T-cell (primary cell): ENCODE data around the gene SLIT3. TPM values are rescaled to one million over a fixed set of nuclear protein-coding genes. Genes with fewer than 3 reads are reported as not detected.

Source experiments
- ATAC-seq, 4 experiments: fragments of 200-7000 bp in 3 of 4; fragments of 150-1000 bp in 1 of 4; cut with Tn5 transposase; replicated peaks in 1 of 4; 1 replicate in 3 of 4; 2 replicates in 1 of 4; pipeline ENCODE4 v1.10.0; 2021; ENCODE audit warnings: moderate library complexity in 3 of 4, mild to moderate bottlenecking in 2 of 4, moderate number of reproducible peaks in 1 of 4
- CTCF ChIA-PET, 2 donors: fragments of 300-600 bp; sonication (Branson Sonifier 250); formaldehyde crosslinking; loops; one replicate each; lab custom pipeline; 2022; ENCODE audit warnings: antibody characterized with exemption in 2 of 2; lab: Charles Lee
- POLR2A ChIA-PET, 2 donors: fragments of 300-600 bp; sonication (Branson Sonifier 250); formaldehyde crosslinking; loops; one replicate each; lab custom pipeline; 2022; ENCODE audit warnings: antibody characterized with exemption in 2 of 2; lab: Charles Lee
- DNase-seq, 35 experiments: peaks; one replicate each; pipeline versions ENCODE4 v3.0.0 to v3.0.0-alpha.2; 2013 to 2023
- H3K27ac ChIP-seq: one replicate; pipeline ENCODE4 v1.5.1; 2013; ENCODE audit warnings: low read length
- H3K27me3 ChIP-seq, 2 experiments: replicated peaks in 1 of 2; 1 replicate in 1 of 2; 2 replicates in 1 of 2; pipeline versions ENCODE4 v1.6.1 to v1.7.0; 2013; ENCODE audit warnings: low read length in 1 of 2, mixed read lengths in 1 of 2; ENCODE audit not compliant: control insufficient read depth in 2 of 2, insufficient read depth in 2 of 2; ENCODE audit errors: extremely low read depth in 1 of 2
- H3K36me3 ChIP-seq, 2 donors: 1 replicate in 1 of 2; 2 replicates in 1 of 2; pipeline versions ENCODE4 v1.6.1 to v1.7.0; 2013; ENCODE audit warnings: low read length in 1 of 2; ENCODE audit not compliant: control insufficient read depth in 2 of 2, insufficient read depth in 1 of 2; ENCODE audit errors: extremely low read depth in 1 of 2
- H3K4me1 ChIP-seq, 2 experiments: 1 replicate in 1 of 2; 2 replicates in 1 of 2; pipeline versions ENCODE4 v1.6.1 to v1.7.0; 2013; ENCODE audit warnings: low read length in 2 of 2, mixed read lengths in 1 of 2; ENCODE audit not compliant: insufficient read depth in 2 of 2, control insufficient read depth in 1 of 2; ENCODE audit errors: extremely low read depth in 1 of 2
- H3K4me3 ChIP-seq, 2 donors: 1 replicate in 1 of 2; 2 replicates in 1 of 2; pipeline versions ENCODE4 v1.5.1 to v1.7.0; 2013; ENCODE audit warnings: mild to moderate bottlenecking in 2 of 2, low read length in 1 of 2, moderate library complexity in 1 of 2; ENCODE audit not compliant: control insufficient read depth in 1 of 2; ENCODE audit errors: extremely low read depth in 1 of 2
- H3K9me3 ChIP-seq: 2 replicates; pipeline ENCODE4 v1.7.0; 2013
- H3K27ac Mint-ChIP-seq, 2 donors: one replicate each; pipeline ENCODE4 v1.8.0; 2020 to 2021; ENCODE audit warnings: mild to moderate bottlenecking in 2 of 2, mixed read lengths in 2 of 2
- H3K27me3 Mint-ChIP-seq, 2 donors: one replicate each; pipeline ENCODE4 v1.8.0; 2021 to 2022; ENCODE audit warnings: mixed read lengths in 2 of 2
- H3K36me3 Mint-ChIP-seq: one replicate; pipeline ENCODE4 v1.8.0; 2021; ENCODE audit warnings: mixed read lengths
- H3K4me1 Mint-ChIP-seq, 3 donors: one replicate each; pipeline ENCODE4 v1.8.0; 2020 to 2022; ENCODE audit warnings: mixed read lengths in 3 of 3, mild to moderate bottlenecking in 1 of 3
- H3K4me3 Mint-ChIP-seq, 3 donors: one replicate each; pipeline ENCODE4 v1.8.0; 2020 to 2022; ENCODE audit warnings: mild to moderate bottlenecking in 3 of 3, mixed read lengths in 3 of 3, moderate library complexity in 3 of 3
- H3K9me3 Mint-ChIP-seq, 3 donors: one replicate each; pipeline ENCODE4 v1.8.0; 2020 to 2022; ENCODE audit warnings: mixed read lengths in 3 of 3
- WGBS: methylation state at CpG from one replicate; pipeline ENCODE4 v1.1.5; 2013; ENCODE audit warnings: missing lambda C conversion rate; ENCODE audit not compliant: insufficient coverage; 5-methylcytosine and 5-hydroxymethylcytosine counted together
- total RNA-seq, 35 experiments: library from RNA in 6 of 35; stranded (reverse) in 6 of 35; fragments of 120-200 nt in 1 of 35; gene quantifications; one replicate each; pipeline versions ENCODE4 v1.2.1 to v1.2.4 and lab custom pipeline; 2013 to 2026

Gene SLIT3
- total RNA-seq, 5 donors from 2014 or later (not counting 1 experiment from before 2014, with no cell fraction given): 0.13 to 0.32 (median 0.13) TPM; not detected in 2

DNA sequence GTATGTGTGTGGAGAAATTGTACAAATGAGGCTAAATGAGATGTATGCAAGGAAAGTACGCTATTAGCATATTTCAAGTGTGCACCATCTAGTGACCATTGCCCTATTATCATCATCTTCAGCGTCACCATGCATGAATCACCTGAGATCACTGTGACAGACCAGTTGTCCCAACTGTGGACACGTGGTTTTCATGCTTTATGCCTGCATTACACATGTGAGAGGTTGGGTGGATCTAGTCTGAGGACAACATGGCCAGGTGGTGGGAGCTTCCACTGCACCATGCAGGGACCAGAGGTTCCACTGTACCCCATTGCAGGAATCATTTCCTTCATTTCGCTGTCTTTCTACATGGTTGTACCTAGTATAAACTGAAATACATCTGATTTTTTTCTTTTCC is 329.8 kb downstream of the SLIT3 start:
- no peaks in the 10 kb centered on the region for H3K4me1 ChIP-seq
- no peak for DNase-seq
- H3K27ac ChIP-seq: no peak overlapping the region
- H3K9me3 ChIP-seq: no peaks in the 10 kb centered on the region
- ChIA-PET POLR2A (no interaction called here), CTCF (no interaction called here)
- no CpG with 5 or more reads among the region's 4 CpGs for WGBS
- no peaks in the 10 kb centered on the region for H3K4me1 Mint-ChIP-seq
- no peak for ATAC-seq
- H3K27me3 Mint-ChIP-seq: peaks cover 22 to 29% of the 10 kb centered on the region in 2 donors
- H3K4me3 Mint-ChIP-seq: no peak overlapping the region
- H3K36me3 Mint-ChIP-seq: no peaks in the 10 kb centered on the region
- no peak overlapping the region for H3K4me3 ChIP-seq
- H3K36me3 ChIP-seq: no peaks in the 10 kb centered on the region
- no peaks in the 10 kb centered on the region for H3K9me3 Mint-ChIP-seq
- no peak overlapping the region for H3K27ac Mint-ChIP-seq
- peaks cover 0 to 18% of the 10 kb centered on the region in 2 experiments for H3K27me3 ChIP-seq

DNA sequence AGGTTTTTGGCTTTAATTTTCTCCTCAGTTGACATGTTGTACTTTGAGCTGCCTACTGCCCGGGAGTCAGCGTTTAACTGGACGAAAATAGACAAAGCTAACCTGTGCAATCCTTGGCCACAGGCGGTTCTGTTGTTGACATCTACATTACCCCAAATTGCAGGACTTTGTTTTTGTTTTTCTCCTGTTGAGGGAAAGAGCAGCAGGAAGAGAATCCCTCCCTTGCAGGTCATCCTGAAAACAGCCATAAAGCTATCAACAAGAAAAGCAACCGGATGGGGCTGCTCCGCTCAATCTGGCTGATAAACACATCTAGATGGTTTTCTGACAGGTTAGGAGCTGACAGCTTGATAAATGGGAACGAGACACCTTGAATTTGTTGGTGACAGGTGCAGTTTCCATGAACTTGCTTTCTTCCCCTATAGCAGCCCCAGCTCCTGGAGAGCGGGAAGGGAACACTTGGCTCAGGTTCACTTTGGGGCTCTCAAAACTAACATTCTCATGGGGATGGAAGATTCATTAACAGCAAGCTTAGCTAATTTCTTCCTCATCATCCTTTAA is 331.5 kb downstream of the SLIT3 start:
- H3K4me3 Mint-ChIP-seq: no peak overlapping the region
- Histone ChIP-seq H3K27me3 (peaks cover 0 to 11% of the 10 kb centered on the region in 2 experiments), H3K36me3 (no peaks in the 10 kb centered on the region), H3K9me3 (no peaks in the 10 kb centered on the region), H3K4me3 (no peak overlapping the region), H3K4me1 (no peaks in the 10 kb centered on the region), H3K27ac (no peak overlapping the region)
- DNase-seq (no peak), ATAC-seq (no peak)
- ChIA-PET CTCF (no interaction called here), POLR2A (no interaction called here)
- 74% methylated on average over 5 of the region's 8 CpGs for WGBS
- H3K4me1 Mint-ChIP-seq: no peaks in the 10 kb centered on the region
- H3K27ac Mint-ChIP-seq: no peak overlapping the region
- no peaks in the 10 kb centered on the region for H3K36me3 Mint-ChIP-seq
- H3K27me3 Mint-ChIP-seq: peaks cover 19 to 23% of the 10 kb centered on the region in 2 donors
- H3K9me3 Mint-ChIP-seq: no peaks in the 10 kb centered on the region

DNA sequence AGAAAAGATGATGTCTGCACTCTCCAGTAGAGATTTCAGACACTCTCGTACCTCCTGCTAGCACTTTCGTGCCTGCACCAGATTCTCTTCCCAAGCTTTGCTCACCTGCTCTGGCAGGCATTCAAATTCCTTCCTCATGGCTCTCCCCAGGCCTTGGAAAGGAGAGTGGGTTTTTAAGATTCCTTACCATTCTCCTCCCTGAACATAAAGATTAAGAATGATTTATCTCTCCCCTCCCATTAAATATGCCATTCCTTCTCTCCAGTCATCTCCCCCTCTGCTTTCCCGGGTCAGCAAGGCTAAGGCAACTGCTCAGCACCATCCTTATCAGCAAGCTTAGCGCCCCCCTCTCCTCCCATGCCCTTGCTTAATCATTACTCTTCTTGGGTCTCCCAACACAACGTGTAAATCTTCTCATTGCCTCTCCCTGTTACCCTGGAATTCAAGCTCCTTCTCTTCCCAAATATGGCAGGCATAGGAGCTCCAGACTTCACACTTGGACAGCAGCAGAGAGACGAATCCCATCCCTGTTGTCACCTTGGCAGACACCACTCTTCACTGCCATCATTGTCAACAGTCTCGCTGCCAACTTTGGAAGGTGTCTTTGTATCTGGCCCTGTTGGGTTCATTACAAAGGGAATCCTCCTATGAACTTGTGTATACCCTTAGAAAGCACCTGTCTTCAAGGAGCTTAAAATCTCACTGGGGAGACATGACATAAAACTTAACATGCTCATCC is 332.9 kb downstream of the SLIT3 start:
- H3K36me3 Mint-ChIP-seq: no peaks in the 10 kb centered on the region
- Histone ChIP-seq H3K27me3 (peaks cover 0 to 8% of the 10 kb centered on the region in 2 experiments), H3K4me1 (no peaks in the 10 kb centered on the region), H3K36me3 (no peaks in the 10 kb centered on the region), H3K4me3 (no peak overlapping the region), H3K27ac (no peak overlapping the region), H3K9me3 (no peaks in the 10 kb centered on the region)
- CTCF ChIA-PET: no interaction called here
- H3K27me3 Mint-ChIP-seq: peaks cover 13 to 14% of the 10 kb centered on the region in 2 donors
- H3K9me3 Mint-ChIP-seq: no peaks in the 10 kb centered on the region
- POLR2A ChIA-PET: interaction anchor here in 1 of 2 donors (0.6 kb wide), 1 partner anchor 646 kb away, joined by 7 read pairs; no protein-coding TSS in a partner anchor
- DNase-seq (no peak), ATAC-seq (no peak)
- no peak overlapping the region for H3K27ac Mint-ChIP-seq
- H3K4me3 Mint-ChIP-seq: no peak overlapping the region
- 53% methylated on average over 4 of the region's 7 CpGs for WGBS
- H3K4me1 Mint-ChIP-seq: no peaks in the 10 kb centered on the region

DNA sequence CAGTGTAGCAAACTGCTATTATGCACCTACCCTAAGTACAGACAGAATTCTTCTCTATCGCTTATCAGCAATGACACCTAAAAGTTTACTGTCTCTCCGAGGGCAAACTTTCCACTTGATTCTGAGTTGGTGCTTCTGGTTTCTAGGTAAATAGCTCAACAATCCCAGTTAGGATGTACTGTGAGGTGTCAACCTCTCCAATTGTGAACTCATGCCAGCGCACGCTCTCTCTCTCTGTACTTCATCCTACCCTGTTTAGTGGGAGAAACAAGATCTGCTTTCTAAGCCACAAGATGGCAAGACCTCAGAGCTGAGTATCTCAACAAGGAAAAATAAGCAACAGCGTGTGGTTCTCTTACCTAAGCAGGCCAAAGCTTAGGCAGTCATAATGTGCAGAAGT is 335.3 kb downstream of the SLIT3 start:
- Histone ChIP-seq H3K9me3 (no peaks in the 10 kb centered on the region), H3K27me3 (peaks cover 0 to 3% of the 10 kb centered on the region in 2 experiments), H3K36me3 (no peaks in the 10 kb centered on the region), H3K4me1 (no peaks in the 10 kb centered on the region), H3K27ac (no peak overlapping the region), H3K4me3 (no peak overlapping the region)
- ATAC-seq (no peak), DNase-seq (no peak)
- Mint-ChIP-seq H3K4me3 (no peak overlapping the region), H3K36me3 (no peaks in the 10 kb centered on the region), H3K9me3 (no peaks in the 10 kb centered on the region), H3K27me3 (peaks cover 6 to 10% of the 10 kb centered on the region in 2 donors), H3K4me1 (peaks cover 0 to 2% (median 0%) of the 10 kb centered on the region in 3 donors), H3K27ac (no peak overlapping the region)
- 67% methylated on average over 1 of the region's 5 CpGs for WGBS
- POLR2A ChIA-PET: no interaction called here
- CTCF ChIA-PET: no interaction called here

DNA sequence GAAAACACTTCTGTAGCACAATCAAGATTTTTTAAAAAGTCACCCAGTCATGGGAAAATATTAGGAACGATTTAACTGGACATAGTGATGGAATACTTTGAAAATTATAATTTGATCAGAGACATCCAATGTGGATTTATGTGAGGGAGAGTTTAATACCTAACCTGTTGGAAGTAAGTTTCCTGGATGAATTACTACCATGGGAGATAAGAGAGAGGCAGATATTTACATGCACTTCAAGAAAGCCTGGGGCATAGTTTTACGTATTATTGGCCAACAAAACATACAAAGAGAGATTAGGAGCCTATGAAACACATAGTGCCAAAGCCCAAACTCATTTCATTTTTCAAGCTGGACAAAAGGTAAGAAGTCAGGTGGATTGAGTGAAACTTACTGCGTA is 336.8 kb downstream of the SLIT3 start:
- no CpG with 5 or more reads among the region's 3 CpGs for WGBS
- DNase-seq (no peak), ATAC-seq (no peak)
- peaks cover 0 to 6% of the 10 kb centered on the region in 2 experiments for H3K27me3 ChIP-seq
- Mint-ChIP-seq H3K36me3 (no peaks in the 10 kb centered on the region), H3K4me3 (no peak overlapping the region), H3K27me3 (peaks cover 6 to 10% of the 10 kb centered on the region in 2 donors), H3K27ac (no peak overlapping the region), H3K9me3 (no peaks in the 10 kb centered on the region), H3K4me1 (peaks cover 0 to 5% (median 3%) of the 10 kb centered on the region in 3 donors)
- H3K9me3 ChIP-seq: no peaks in the 10 kb centered on the region
- POLR2A ChIA-PET: no interaction called here
- H3K4me1 ChIP-seq: no peaks in the 10 kb centered on the region
- CTCF ChIA-PET: no interaction called here
- H3K27ac ChIP-seq: no peak overlapping the region
- no peak overlapping the region for H3K4me3 ChIP-seq
- H3K36me3 ChIP-seq: no peaks in the 10 kb centered on the region

DNA sequence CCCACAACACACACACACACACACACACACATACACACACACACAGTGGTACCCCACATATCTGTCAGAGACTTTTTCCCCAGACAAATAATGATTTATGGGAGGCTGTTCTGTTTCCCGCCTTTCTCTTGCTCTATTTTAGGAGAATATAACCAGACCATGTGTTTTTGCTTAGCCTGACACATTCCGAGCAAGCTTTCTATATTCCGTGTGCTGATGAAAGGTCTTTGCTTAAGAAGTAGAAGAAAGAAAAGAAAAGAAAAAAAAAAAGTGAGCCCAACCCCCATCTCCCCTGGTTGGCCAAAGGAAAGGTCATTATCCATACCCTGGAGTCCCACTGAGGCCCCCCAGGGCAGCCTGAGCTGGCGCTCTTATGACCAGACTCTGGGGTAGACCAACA is 338.6 kb downstream of the SLIT3 start:
- H3K27me3 Mint-ChIP-seq: no peaks in the 10 kb centered on the region
- H3K27me3 ChIP-seq: peaks cover 0 to 6% of the 10 kb centered on the region in 2 experiments
- no CpG with 5 or more reads among the region's 4 CpGs for WGBS
- no peaks in the 10 kb centered on the region for H3K9me3 ChIP-seq
- no peak for DNase-seq
- no peak overlapping the region for H3K27ac Mint-ChIP-seq
- H3K4me3 ChIP-seq: no peak overlapping the region
- H3K4me1 Mint-ChIP-seq: peaks cover 0 to 5% (median 3%) of the 10 kb centered on the region in 3 donors
- H3K27ac ChIP-seq: no peak overlapping the region
- H3K4me1 ChIP-seq: no peaks in the 10 kb centered on the region
- POLR2A ChIA-PET: no interaction called here
- no peak overlapping the region for H3K4me3 Mint-ChIP-seq
- no peaks in the 10 kb centered on the region for H3K36me3 Mint-ChIP-seq
- H3K9me3 Mint-ChIP-seq: no peaks in the 10 kb centered on the region
- no peaks in the 10 kb centered on the region for H3K36me3 ChIP-seq
- ATAC-seq: no peak
- CTCF ChIA-PET: no interaction called here
